Stimulated activated CD4-positive, alpha-beta T cell treated with anti-CD3 and anti-CD28 coated beads, Interleukin-4, amount 100 ng/mL, for 48 hours (primary cell): ENCODE measurements around the gene ACTBL2.

Experiments
- DNase-seq, 2 donors: peaks; one replicate each; pipeline ENCODE4 v3.0.0-alpha.2; 2020; ENCODE audit warnings: low read depth in 2 of 2

ACTBL2 gene

DNA sequence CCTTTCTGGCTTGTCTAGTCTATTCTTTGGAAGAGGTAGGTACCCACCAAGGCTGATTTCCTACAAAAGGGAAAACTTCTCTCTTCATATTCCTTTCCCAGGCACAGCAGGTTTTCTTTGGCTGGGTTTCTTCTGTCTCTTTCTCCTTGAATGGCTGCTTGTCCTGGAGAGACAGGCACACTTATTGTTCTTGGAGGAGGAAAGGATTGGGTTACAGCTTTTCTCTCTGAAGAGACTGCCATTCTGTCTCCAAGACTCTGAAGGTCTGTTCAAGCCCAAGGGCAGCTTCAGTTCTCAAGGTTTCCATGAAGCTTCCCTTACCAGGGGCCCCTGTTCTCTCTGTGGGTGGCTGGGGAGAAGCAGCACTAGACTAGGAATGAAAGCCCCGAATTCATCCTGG lies 33.9 kb downstream of the ACTBL2 start:
- no peak for DNase-seq

DNA sequence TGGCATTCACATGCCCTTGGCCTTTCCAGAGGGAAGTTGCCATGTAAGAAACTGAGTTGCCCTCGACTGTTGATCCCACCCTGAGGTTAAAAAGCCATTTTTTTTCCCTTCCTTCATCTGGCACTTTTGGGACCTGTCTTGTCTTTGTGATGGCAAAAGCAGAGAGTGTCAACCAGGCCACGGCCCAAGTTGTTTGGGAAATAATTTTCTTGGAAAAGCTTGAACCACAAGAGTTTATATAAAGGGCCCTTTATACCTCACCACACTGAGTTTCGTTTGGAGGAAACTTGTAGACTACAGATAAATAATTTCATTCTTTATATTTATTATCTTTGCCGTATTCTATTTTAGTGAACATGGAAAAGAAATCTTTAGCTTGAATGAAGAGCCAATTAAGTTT lies 34.3 kb downstream of the ACTBL2 start:
- no peak for DNase-seq

DNA sequence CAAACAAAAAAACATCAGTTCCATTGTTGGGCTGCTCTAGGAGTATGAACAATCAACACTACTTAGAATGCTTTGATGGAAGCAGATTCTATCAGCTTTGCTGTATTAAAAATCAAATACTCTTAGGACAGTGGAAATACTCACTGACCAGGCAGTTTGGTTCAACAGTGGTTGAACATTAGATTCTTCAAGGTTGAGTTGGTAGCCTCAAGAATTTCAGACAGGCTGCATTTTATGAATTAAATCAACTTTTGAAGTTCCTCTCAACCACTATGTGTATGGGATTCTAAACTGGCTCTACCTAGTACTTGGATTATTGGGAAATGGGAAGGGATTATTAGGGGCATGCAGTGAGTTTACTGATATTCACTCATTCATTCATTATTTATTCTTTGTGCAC lies 35.0 kb downstream of the ACTBL2 start:
- DNase-seq = no peak

DNA sequence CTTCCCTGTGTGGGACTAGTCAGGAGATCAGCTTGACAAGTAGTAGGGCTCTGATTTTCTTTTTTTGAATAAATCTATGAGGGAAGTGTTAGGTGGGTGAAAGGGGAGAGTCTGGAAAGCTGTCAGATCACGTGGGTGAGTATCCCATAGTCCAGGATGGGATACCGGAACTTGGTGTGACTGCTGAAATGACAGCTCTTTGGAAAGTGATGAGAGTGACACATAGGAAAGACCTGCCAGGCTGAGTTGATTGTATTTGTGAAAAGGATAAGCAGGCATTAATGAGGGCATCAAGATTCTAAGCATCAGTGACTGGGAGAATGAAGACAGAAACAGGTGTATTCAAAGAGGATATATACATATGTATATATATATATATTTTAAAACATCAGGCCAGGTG lies 35.6 kb downstream of the ACTBL2 start:
- DNase-seq = no peak

DNA sequence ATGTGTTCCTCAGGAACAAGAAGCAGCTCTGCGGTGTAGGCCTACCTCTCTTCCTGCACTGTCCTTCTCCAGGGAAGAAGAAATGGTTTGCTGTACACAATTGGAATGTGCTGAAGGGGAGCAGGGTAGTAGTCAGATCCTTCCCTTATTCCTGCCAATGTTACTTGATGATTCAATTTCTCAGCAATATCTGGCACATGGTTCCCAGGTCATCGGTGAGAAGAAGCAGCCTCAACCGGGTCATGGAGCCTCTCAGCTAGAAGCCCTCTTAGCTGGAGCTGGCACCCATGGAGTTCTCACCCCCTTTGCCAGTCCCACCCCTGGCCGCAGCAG lies 36.9 kb downstream of the ACTBL2 start:
- no peak for DNase-seq

DNA sequence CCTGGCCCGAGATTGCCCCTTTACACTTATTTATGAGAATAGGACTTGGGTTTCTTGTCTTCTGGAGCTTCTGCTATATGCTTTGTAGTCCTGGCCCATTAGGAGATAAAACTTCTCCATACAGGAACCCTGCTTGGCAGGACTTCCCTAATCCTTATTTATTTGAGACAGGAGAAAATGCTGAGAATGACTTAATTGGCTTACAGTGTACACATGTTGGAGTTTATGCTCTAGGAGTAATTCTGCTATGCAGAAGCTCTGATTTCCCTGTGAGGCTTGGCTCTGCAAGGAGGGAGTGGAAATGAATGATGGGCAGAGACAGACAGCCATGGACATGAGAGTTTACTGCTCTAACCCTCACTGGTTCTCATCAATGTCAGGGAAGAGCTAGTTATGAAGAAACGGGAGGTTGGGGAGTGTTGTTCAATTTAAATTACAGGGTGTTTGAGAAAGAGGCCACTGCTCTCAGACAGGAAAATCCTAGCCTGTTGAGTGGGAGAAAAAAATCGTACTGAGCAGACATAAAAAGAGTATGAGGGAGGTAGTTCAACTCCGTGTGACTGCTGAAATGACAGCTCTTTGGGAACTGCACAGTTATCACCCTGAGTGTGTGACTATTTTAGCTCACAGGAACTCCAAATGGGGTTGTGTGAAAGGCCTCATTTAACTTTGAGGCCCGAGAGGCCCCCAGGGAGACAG lies 37.5 kb downstream of the ACTBL2 start:
- no peak for DNase-seq

DNA sequence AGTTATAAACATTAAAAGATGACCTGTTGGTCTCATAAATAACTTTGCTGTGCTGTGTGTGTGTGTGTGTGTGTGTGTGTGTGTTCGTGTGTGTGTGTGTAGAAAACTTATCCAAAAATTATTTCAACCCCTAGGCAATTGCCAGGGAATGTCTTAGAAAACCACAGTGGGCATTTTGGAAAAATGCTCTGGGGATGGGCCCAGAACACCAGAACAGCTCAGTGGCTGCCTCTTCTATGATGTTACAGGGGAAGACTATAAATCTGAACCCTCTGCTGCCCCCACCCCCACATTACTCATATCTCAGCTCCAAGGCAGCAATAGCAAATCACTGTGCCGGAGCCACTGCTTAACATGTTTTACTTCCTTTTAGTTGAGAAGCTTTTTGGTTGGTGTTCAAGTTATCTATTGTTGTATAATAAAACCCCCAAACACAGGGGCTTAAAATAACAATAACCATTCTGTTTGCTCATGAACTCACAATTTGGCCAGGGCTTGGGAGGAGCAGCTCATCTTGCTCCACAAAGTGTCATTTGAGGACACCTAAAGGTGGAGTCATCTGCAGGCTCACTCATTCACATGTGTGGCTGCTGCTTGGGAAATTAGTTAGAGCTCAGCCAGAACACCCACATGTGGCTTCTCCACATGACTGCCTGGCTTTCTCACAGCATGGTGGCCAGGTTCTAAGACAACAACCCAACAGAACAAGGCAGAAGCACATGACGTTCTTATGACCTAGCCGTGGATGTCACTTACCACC lies 40.4 kb downstream of the ACTBL2 start:
- DNase-seq = no peak

DNA sequence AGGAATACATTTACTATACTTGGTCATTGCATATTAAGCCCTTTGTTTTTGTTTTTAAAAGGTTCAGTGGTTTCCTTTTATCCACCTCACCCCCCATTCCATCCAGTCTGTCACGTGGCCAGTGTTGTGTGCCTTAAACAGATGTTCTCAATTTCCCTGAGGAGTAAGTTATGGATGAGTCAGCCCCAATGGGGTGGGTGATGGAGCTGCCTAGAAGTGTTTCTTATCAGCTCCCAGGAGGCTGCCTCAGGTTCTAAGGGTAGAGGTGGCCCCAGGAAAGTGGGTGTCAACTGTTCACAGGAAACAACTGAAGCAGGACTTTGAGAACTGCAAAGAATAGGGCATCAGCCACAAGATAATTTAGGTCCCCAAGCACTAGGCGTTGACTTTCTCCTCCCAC lies 41.1 kb downstream of the ACTBL2 start:
- no peak for DNase-seq

DNA sequence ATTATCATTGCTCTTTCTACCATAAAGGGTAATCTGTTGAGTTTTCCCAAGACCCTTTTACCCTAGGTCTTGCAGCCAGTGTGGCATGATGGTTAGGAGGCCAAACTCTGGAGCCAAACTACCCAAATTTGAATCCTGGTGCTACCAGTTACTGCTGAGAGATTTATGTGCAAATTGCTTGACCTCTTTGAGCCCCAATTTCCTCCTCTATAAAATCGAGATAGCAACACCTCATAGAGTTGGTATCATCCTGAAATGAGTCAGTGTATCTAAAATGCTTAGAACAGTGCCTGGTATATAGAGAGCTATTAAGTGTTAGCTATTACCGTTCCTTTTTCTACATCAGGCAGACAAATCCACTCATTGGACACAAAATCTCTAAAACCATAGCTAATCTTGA lies 43.0 kb downstream of the ACTBL2 start:
- DNase-seq = no peak

DNA sequence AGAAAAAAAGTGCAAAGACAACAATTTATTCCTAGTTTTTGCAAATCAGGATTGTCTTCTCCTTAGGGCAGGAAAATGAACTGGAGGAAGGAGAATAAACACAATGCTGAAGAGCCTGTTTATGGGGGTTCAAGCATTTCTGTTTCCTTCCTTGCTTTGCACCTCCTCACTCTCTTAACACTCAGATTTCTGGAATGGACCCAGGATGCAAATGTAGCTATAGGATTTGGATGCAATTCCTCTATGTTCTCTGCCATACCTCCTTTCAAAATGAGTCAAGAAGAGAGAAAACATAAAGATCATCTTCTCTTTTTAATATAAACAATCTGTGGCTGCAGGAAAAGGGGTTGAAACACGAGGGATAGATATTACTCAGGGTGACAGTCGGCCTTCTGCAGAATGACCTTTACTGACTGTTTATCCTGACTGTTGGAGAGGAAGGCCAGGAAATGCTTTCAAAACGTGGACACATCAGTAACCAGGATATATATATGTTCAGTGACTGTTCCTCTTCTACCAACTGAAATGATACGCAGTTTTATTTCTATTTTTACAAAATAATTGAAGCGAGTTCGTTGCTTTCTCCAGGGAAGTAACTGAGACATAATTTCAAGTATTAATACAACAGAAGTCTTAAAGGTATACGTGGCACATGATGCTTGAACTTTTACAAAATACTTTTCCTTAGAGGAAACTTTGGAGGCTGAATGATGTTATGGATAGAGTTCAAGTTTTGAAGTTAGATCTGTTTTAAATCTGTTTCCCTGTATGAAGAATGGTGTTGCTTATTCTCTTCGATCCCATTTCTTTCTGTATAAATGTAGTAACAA lies 44.4 kb downstream of the ACTBL2 start:
- no peak for DNase-seq

DNA sequence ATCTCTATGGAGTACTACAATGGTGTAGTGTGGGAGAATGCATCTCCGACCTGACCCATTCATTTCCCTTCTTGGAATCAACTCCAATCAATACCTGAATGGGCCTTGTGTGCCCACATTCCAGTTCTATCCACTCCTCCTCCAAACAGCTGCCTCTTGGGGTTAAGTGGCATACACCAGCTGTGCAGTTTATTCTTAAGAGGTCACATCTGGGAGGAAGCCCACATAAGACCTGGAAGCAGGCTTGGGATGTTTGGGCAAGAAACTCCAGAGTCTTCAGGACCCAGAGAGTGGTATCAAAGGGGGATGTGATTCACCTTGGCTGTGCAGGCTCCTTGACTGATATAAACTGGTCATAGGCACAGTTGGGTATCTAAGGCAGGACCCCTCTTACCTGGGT lies 46.0 kb downstream of the ACTBL2 start:
- no peak for DNase-seq

DNA sequence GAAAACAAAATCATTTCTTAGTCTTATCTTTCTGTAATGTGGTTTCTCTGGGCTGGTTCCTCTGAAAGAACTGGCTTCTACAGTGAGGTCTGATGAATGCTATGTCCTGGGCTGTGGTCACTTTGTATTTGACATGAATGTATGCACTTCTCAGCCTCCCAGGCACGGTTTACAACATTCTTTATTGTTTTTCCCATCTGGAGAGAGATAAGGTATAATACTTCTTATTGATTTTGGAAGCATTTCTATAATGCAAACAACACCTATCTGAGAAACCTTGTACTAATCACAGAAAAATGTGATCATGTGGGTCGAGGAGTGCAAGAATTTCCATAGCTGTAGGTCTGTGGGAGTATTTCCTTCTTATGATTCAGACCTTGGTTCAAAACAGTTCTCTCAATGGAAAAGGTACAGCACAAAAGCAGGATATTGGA lies 46.9 kb downstream of the ACTBL2 start:
- no peak for DNase-seq

DNA sequence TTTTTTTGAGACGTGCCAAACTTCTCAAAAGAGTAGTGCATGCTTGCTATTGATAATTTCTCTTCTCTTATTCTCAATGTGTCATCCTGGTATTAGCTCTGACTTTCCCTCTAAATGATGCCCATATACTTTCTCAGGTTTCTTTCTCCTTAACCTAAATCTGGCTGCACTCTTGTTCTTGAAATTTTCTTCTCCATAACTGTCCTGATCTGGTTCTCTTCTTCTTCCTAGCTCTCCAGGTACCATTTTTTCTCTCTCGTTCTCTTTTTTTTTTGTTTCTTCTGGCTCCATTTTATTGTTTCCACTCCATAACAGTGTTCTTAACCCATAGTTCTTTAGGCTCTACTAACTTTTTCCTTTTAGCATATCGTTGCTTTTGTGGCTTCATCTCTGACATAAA lies 47.9 kb downstream of the ACTBL2 start:
- DNase-seq = no peak

DNA sequence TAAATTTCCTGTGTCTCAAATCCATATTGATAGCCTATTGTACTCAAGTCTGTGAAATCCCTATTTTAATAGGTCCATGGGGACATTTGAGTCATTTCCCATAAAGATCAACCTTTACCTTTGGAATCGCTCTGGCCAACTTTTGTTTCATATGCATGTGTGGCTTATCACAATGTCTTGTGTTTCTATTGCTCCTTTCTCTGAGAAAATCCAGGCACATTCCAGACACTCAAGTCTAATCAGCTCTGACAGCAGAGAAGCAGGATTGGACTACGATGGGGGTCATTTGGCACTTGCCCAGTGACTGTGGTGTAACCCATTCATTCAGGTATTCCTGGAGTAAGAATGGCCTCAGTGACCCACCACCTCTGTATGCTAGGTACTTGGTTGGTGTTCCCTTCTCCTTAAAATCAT lies 48.4 kb downstream of the ACTBL2 start:
- DNase-seq = no peak

DNA sequence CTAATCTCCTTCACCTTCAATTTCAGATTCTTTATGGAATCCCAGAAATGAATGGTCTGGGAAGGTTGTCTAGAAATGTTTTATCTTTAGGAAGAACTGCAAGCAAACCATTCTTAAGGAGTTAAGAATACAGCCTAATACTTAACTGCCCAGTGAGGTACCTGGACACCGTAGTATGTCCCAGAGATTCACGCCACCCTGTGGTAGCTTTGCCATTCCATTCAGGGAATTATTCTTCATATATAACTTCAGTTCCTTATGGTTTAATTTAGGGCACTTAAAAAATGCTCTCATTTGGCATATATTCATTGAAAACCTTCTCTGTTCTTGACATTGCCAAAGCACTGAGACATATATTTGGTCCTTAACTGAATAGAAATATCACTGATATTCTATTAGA lies 49.7 kb downstream of the ACTBL2 start:
- DNase-seq = no peak

DNA sequence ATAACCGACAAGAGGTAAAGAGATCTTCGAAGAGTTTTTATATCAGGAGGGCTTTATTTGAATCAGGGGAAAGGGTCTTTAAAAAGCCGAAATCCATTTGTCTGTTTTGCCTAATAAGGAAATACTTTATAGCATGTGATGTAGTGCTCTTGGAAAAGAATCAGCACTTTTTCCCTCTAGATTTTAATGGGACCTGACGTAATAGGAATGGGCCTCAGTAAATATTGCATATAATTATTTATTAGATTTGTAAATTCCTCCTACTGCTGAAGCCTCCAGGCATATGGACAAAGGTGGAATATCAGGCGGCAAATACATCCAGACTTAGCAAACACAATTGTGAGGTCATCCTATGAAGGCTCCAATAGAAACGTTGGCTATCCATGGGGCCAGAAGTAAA lies 50.9 kb downstream of the ACTBL2 start:
- DNase-seq = no peak
